Gastrocnemius medialis (tissue), 4 donors: ENCODE measurements around the gene IL17C.

Source experiments
- CTCF ChIP-seq, 5 experiments: fragments of 450-650 bp in 3 of 5; fragments of 200-600 bp in 2 of 5; sonication (generic) in 2 of 5; IDR thresholded peaks in 4 of 5; conservative IDR thresholded peaks in 1 of 5; 1 replicate in 4 of 5; 2 replicates in 1 of 5; pipeline ENCODE4 v1.5.1; 2016 to 2019; ENCODE audit warnings: antibody characterized with exemption in 5 of 5, mild to moderate bottlenecking in 3 of 5, moderate library complexity in 3 of 5
- POLR2A ChIP-seq, 2 donors: fragments of 450-650 bp; IDR thresholded peaks; one replicate each; pipeline ENCODE4 v1.6.1; 2017; ENCODE audit warnings: antibody characterized with exemption in 2 of 2, mild to moderate bottlenecking in 2 of 2, moderate library complexity in 2 of 2

DNA sequence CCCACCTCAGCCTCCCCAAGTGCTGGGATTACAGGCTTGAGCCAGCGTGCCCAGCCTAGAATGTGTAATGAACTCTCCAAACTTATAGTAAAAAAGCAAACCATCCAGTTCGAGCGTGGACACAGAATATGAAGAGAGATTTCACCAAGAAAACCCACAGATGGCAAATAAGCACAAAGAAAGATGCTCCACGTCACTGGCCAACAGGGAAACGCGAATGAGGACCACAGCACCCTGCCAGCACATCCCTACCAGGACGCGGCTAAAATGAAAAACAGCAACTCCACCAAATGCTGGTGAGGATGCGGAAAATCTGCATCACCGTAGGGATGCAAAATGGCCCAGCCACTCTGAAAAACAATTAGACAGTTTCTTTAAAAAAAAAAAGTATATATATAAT is 23.1 kb downstream of the IL17C start:
- TF ChIP-seq CTCF (IDR thresholded peaks at IDR 0.05 in 4 of 5, conservative IDR thresholded peaks at IDR 0.05 in 1 of 5) (no peak), POLR2A (IDR thresholded peaks at IDR 0.05) (no peak)
